Kidney epithelial cell (primary cell): Measurements from ENCODE around the gene LYRM2. TPM values are rescaled to one million over a fixed set of nuclear protein-coding genes. Genes with fewer than 3 reads are reported as not detected.

ENCODE experiments used
- DNase-seq: peaks from one replicate; pipeline ENCODE4 v3.0.0-alpha.2; 2010; ENCODE audit warnings: low read depth
- H3K27me3 ChIP-seq: 2 replicates; pipeline ENCODE4 v1.6.0; 2011; ENCODE audit warnings: low read length; ENCODE audit not compliant: control insufficient read depth, insufficient read depth
- H3K36me3 ChIP-seq: 2 replicates; pipeline ENCODE4 v1.5.1; 2011; ENCODE audit warnings: low read length; ENCODE audit not compliant: control insufficient read depth, insufficient read depth
- H3K4me3 ChIP-seq: 2 replicates; pipeline ENCODE4 v1.5.1; 2011; ENCODE audit warnings: low read depth, mild to moderate bottlenecking, control low read depth, low read length
- total RNA-seq: library from RNA; depleted of rRNA; stranded (reverse); fragments of >200 nt; gene quantifications from 2 replicates; pipeline ENCODE4 v1.2.3, GENCODE V29; 2015
- TF ChIP-seq, protein P1 (sequence below): IDR thresholded peaks from 2 replicates; pipeline ENCODE4 v1.5.1; 2011; ENCODE audit warnings: mild to moderate bottlenecking, moderate library complexity, low read length, control low read depth, inconsistent platforms; ENCODE audit not compliant: insufficient read depth, poor library complexity, severe bottlenecking

LYRM2 gene
- total RNA-seq, 1 donor from 2014 or later, result 25.7 TPM

DNA sequence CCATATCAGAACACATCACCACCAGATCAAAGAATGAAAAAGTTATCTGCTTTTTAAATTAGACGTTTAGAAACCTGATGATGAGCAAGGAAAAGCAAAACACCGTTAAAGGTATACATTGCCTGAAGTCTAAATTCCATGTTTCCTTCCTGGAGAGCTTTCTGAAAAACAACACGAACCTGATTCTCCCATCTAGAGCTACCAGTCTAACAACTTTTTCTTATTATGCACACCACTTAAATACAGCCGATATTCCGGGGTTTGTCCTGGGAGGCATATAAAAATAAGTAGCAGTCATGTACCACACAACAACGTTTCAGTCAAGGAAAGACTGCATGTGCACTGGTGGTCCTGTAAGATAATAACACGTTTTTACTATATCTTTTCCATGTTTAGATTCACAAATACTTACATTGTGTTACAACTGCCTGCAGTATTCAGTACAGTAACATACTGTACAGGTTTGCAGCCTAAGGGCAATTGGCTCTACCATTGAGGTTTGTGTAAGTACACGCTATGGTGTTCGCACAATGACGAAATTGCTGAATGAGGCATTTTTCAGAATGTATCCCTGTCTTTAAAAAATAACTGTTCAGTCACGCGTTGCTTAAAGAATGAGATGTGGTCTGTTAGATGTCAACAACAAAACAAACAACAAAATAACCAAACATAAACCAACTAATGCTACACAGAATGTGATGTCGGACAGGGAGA is 19.1 kb upstream of the LYRM2 start:
- no peak for DNase-seq
- no peak overlapping the region for H3K4me3 ChIP-seq
- H3K27me3 ChIP-seq, result no peaks in the 10 kb centered on the region
- TF ChIP-seq, protein P1, sequence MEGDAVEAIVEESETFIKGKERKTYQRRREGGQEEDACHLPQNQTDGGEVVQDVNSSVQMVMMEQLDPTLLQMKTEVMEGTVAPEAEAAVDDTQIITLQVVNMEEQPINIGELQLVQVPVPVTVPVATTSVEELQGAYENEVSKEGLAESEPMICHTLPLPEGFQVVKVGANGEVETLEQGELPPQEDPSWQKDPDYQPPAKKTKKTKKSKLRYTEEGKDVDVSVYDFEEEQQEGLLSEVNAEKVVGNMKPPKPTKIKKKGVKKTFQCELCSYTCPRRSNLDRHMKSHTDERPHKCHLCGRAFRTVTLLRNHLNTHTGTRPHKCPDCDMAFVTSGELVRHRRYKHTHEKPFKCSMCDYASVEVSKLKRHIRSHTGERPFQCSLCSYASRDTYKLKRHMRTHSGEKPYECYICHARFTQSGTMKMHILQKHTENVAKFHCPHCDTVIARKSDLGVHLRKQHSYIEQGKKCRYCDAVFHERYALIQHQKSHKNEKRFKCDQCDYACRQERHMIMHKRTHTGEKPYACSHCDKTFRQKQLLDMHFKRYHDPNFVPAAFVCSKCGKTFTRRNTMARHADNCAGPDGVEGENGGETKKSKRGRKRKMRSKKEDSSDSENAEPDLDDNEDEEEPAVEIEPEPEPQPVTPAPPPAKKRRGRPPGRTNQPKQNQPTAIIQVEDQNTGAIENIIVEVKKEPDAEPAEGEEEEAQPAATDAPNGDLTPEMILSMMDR, result no peak
- no peaks in the 10 kb centered on the region for H3K36me3 ChIP-seq

DNA sequence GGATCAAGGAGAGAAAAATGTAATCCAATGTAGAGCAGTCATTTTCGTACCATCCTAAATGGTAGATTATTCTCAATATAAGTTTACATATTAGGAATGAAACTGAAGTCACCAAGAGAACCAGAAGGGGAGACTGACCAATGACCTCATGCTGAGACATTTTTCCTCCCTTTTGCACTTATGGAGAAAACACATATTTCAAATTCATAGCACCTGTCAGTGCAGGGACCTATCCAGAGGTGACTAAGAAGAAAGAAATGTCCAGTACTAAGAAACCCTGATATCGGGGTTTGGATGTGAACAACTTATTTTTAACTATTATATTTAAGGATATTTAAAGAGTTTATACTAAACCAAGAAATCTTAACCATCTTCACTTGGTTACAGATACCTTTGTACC is 16.6 kb upstream of the LYRM2 start:
- H3K36me3 ChIP-seq, result no peaks in the 10 kb centered on the region
- no peaks in the 10 kb centered on the region for H3K27me3 ChIP-seq
- TF ChIP-seq, protein P1, result no peak
- DNase-seq, result no peak
- H3K4me3 ChIP-seq, result no peak overlapping the region

GRCh38 chr6:89650579-89650978 is 12.0 kb upstream of the LYRM2 start:
- TF ChIP-seq, protein P1, result no peak
- Histone ChIP-seq H3K4me3 (no peak overlapping the region), H3K36me3 (peaks cover 1% of the 10 kb centered on the region), H3K27me3 (no peaks in the 10 kb centered on the region)
- no peak for DNase-seq

GRCh38 chr6:89649682-89650081 is 11.1 kb upstream of the LYRM2 start:
- H3K27me3 ChIP-seq, result no peaks in the 10 kb centered on the region
- no peak for DNase-seq
- TF ChIP-seq, protein P1, result no peak
- no peak overlapping the region for H3K4me3 ChIP-seq
- H3K36me3 ChIP-seq, result peaks cover 2% of the 10 kb centered on the region

GRCh38 chr6:89644864-89645263 is 6.3 kb upstream of the LYRM2 start:
- no peaks in the 10 kb centered on the region for H3K27me3 ChIP-seq
- TF ChIP-seq, protein P1, result no peak
- H3K36me3 ChIP-seq, result peaks cover 4% of the 10 kb centered on the region
- H3K4me3 ChIP-seq, result no peak overlapping the region
- DNase-seq, result no peak

- Histone ChIP-seq H3K4me3 (no peak overlapping the region), H3K36me3 (peaks cover 4% of the 10 kb centered on the region), H3K27me3 (no peaks in the 10 kb centered on the region)
- TF ChIP-seq, protein P1, result no peak
- DNase-seq, result no peak
These were observed 4.9 kb upstream of the LYRM2 start for GRCh38 chr6:89643406-89643805.
